ENCODE measurements around the gene COA8. TPM values are rescaled to one million over a fixed set of nuclear protein-coding genes. Genes with fewer than 3 reads are reported as not detected.

The COA8 gene
- total and polyA plus RNA-seq, 2 of the 13 experiments (the other 11 are each of a cell fraction or from before 2014, with no cell fraction given): 10.9 to 25.1 TPM

- Histone ChIP-seq H4K20me1 (ENCODE audit: insufficient read depth, low read length) (no peaks in the 10 kb centered on the region), H3K4me3 (replicated peaks in 1 of 3; ENCODE audit: insufficient read depth in 1 of 3, low read depth in 2 of 3, low read length in 3 of 3) (no peak overlapping the region), H3K27ac (ENCODE audit: extremely low read length, insufficient read depth, low read length) (no peak overlapping the region), H3K79me2 (ENCODE audit: insufficient read depth, low read length) (peaks cover 23% of the 10 kb centered on the region), H3K4me1 (ENCODE audit: insufficient read depth, low read length) (peaks cover 38% of the 10 kb centered on the region), H2AFZ (ENCODE audit: low read length) (no peak overlapping the region), H3K9ac (ENCODE audit: insufficient read depth, low read depth, low read length) (no peak overlapping the region), H3K9me3 (ENCODE audit: low read length) (no peaks in the 10 kb centered on the region), H3K36me3 (replicated peaks in 1 of 2; ENCODE audit: control insufficient read depth in 1 of 2, insufficient read depth in 2 of 2, low read length in 2 of 2) (peaks cover 3 to 4% of the 10 kb centered on the region in 2 experiments; a peak in 3 of 5 replicates), H3K27me3 (ENCODE audit: control insufficient read depth in 1 of 2, insufficient read depth in 2 of 2, low read length in 2 of 2) (no peaks in the 10 kb centered on the region; a peak in 1 of 5 replicates), H3K4me2 (ENCODE audit: low read depth, low read length) (no peak overlapping the region)
- BruUV-seq (replicated peaks): no TSS peak
- ChIA-PET CTCF (ENCODE audit: low intra/inter-chr PET ratio, low total read pairs) (no interaction called here), POLR2A (no interaction called here)
- WGBS (ENCODE audit: low lambda C conversion rate): 89% methylated on average over 3 of the region's 23 CpGs
- in situ Hi-C loops (cut with HindIII; ENCODE audit: extremely low pct_ligation_motif_present, low pct_unique_long_range_greater_than_20kb): no loop called here
- no peak for FAIRE-seq
- no peak for TF ChIP-seq ARNT2 (CRISPR knock-in tag; IDR thresholded peaks at IDR 0.05; ENCODE audit: low read depth)
- TF ChIP-seq, protein P1, sequence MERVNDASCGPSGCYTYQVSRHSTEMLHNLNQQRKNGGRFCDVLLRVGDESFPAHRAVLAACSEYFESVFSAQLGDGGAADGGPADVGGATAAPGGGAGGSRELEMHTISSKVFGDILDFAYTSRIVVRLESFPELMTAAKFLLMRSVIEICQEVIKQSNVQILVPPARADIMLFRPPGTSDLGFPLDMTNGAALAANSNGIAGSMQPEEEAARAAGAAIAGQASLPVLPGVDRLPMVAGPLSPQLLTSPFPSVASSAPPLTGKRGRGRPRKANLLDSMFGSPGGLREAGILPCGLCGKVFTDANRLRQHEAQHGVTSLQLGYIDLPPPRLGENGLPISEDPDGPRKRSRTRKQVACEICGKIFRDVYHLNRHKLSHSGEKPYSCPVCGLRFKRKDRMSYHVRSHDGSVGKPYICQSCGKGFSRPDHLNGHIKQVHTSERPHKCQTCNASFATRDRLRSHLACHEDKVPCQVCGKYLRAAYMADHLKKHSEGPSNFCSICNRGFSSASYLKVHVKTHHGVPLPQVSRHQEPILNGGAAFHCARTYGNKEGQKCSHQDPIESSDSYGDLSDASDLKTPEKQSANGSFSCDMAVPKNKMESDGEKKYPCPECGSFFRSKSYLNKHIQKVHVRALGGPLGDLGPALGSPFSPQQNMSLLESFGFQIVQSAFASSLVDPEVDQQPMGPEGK (CRISPR knock-in tag; IDR thresholded peaks at IDR 0.05): no peak
- TF ChIP-seq MAF1 (CRISPR knock-in tag; IDR thresholded peaks at IDR 0.05; ENCODE audit: borderline replicate concordance): no peak
- TF ChIP-seq ZNF446 (CRISPR knock-in tag; IDR thresholded peaks at IDR 0.05): no peak
- TF ChIP-seq ELF3 (CRISPR knock-in tag; IDR thresholded peaks at IDR 0.05): no peak
- TF ChIP-seq ZZZ3 (CRISPR knock-in tag; IDR thresholded peaks at IDR 0.05; ENCODE audit: borderline replicate concordance): no peak
- no peak for TF ChIP-seq HNRNPH1 (optimal IDR thresholded peaks at IDR 0.05; ENCODE audit: low read depth, low read length)
- no peak for TF ChIP-seq MED1 (CRISPR knock-in tag; IDR thresholded peaks at IDR 0.05)
- TF ChIP-seq SOX13 (IDR thresholded peaks at IDR 0.05): no peak
- no peak for TF ChIP-seq SOX13 (CRISPR knock-in tag; conservative IDR thresholded peaks at IDR 0.05 in 1 of 2, IDR thresholded peaks at IDR 0.05 in 1 of 2)
- TF ChIP-seq, protein P2, sequence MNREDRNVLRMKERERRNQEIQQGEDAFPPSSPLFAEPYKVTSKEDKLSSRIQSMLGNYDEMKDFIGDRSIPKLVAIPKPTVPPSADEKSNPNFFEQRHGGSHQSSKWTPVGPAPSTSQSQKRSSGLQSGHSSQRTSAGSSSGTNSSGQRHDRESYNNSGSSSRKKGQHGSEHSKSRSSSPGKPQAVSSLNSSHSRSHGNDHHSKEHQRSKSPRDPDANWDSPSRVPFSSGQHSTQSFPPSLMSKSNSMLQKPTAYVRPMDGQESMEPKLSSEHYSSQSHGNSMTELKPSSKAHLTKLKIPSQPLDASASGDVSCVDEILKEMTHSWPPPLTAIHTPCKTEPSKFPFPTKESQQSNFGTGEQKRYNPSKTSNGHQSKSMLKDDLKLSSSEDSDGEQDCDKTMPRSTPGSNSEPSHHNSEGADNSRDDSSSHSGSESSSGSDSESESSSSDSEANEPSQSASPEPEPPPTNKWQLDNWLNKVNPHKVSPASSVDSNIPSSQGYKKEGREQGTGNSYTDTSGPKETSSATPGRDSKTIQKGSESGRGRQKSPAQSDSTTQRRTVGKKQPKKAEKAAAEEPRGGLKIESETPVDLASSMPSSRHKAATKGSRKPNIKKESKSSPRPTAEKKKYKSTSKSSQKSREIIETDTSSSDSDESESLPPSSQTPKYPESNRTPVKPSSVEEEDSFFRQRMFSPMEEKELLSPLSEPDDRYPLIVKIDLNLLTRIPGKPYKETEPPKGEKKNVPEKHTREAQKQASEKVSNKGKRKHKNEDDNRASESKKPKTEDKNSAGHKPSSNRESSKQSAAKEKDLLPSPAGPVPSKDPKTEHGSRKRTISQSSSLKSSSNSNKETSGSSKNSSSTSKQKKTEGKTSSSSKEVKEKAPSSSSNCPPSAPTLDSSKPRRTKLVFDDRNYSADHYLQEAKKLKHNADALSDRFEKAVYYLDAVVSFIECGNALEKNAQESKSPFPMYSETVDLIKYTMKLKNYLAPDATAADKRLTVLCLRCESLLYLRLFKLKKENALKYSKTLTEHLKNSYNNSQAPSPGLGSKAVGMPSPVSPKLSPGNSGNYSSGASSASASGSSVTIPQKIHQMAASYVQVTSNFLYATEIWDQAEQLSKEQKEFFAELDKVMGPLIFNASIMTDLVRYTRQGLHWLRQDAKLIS (CRISPR knock-in tag; IDR thresholded peaks at IDR 0.05): no peak
- no peak for TF ChIP-seq ZNF704 (CRISPR knock-in tag; IDR thresholded peaks at IDR 0.05; ENCODE audit: borderline replicate concordance)
- DNase-seq (ENCODE audit: low spot score): no peak
- ATAC-seq: no peak
- intact Hi-C loops (cut with micrococcal nuclease; ENCODE audit: unreplicated experiment): no loop called here
These were observed 29.4 kb upstream of the COA8 start for GRCh38 chr14:103533137-103533998.

Data from HepG2 (cell line).